ENCODE results near the gene CALM1. TPM values are rescaled to one million over a fixed set of nuclear protein-coding genes. Genes with fewer than 3 reads are reported as not detected.
A peak's percentile ranks its signal among the peaks of the same experiment; 100 is the strongest.

The CALM1 gene
- total RNA-seq, 2 experiments from 2014 or later = 960 to 975 TPM

DNA sequence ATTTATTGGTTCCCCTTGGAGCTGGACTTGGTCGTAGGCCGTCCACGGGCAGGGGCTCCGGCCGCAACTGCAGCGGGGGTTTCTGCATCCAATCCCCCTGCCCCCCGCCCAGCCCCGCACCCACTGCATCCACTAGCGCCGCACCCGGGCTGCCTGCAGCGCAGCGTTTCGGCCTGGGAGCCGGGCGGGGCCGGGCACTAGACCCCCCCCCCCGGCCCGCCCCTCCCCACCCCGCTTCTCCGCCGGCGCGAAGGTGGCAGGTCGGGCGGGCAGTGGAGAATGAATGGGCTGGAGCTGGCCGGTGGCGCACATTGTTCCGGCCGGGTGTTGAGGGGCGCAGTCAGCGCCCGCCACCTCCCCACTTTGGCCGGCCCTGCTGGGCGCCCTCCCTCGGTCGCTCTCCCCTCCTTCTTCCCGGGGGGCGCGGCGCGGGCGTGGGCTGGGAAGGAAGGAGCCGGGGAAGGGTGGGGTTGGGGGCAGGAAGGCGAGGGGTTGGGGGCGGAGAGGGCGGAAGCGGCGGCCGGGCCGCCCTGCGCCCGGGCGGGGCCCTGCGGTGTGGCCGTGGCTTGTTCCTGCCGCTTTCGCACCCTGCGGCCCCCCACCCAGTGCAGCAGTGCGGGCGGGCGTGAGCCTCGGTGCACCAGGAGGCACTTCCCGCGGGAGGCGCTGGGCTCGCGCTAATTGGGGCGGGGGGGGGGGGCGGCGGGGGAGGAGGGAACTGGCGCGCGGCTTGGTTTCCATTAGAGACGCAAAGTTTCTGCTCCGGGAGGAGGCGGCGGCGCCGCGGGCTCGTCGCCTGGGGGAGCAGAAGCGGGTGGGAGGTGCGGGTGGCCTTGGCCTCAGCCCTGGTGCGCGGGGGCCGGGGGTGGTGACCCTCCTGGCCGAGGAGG, 841 bp downstream of the CALM1 start:
- Mint-ChIP-seq H3K9me3 (no peaks in the 10 kb centered on the region), H3K4me1 (ENCODE audit: low read depth) (peaks cover 54% of the 10 kb centered on the region), H3K36me3 (ENCODE audit: low read depth) (peaks cover 59% of the 10 kb centered on the region), H3K4me3 (peak overlapping the region; percentile 100), H3K27me3 (peaks cover 9% of the 10 kb centered on the region), H3K27ac (peak overlapping the region; percentile 100)
- peak; percentile 40 to 91 (median 63) for DNase-seq
- intact Hi-C loops (cut with DNase I, micrococcal nuclease) = loop anchor here (5.0 to 10.0 kb wide), 4 partner anchors 65 to 1467 kb away; partner anchors contain the start of genes NRDE2 (in 2 of the 2), EFCAB11 (in 1 of the 2) and TC2N (in 1 of the 2)
- Histone ChIP-seq H3K9me3 (ENCODE audit: control insufficient read depth in 1 of 2, insufficient read depth in 1 of 2, low read length in 2 of 2) (no peaks in the 10 kb centered on the region), H3K27me3 (ENCODE audit: control insufficient read depth in 1 of 2, insufficient read depth in 2 of 2, low read length in 2 of 2) (no peaks in the 10 kb centered on the region), H3K27ac (ENCODE audit: low read depth in 1 of 2, low read length in 2 of 2) (peak overlapping the region in 1 of 2 donors; percentile 88), H3K36me3 (ENCODE audit: insufficient read depth, low read length) (peaks cover 30% of the 10 kb centered on the region), H3K4me1 (ENCODE audit: insufficient read depth, low read length) (peaks cover 44% of the 10 kb centered on the region), H3K4me3 (ENCODE audit: low read length) (peak overlapping the region; percentile 62)
- ChIA-PET CTCF (interaction anchor here (1.5 to 1.9 kb wide), 2 partner anchors 15 to 29 kb away, joined by 5 to 7 read pairs; no protein-coding TSS in a partner anchor), POLR2A (interaction anchor here (0.6 to 3.6 kb wide), 14 partner anchors 9 to 1112 kb away, joined by 3 to 423 read pairs (median 4); partner anchors contain the start of genes NRDE2, PPP4R3A and PSMC1)
- TF ChIP-seq CTCF (IDR thresholded peaks at IDR 0.05) = no peak
- ATAC-seq (ENCODE audit: poor library complexity) = peak; percentile 35

DNA sequence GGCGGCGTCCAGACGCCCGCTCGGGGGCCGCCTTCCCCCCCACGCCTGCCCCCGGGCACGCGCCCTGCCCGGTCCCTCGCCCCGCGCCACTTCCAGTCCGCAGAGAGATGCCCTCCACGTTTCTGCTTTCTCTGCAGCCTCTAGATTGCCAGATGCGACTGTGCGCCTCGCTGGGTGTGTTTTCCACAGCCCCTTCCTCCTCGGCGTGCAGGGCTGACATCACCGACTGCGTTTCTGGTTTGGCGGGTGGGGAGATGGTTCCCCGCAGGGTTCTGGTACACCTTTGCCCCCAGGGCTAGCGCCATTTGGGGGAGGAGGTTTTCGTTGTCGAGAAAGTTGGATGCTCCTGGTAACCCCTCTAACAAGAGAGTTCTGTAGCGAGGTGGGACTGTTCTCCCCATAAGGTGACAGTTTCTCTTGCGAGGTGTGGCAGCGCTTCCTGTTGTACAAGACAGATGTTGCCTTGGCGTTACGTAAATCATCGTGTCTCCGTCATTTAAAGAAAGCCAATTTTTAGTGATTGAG, 1.5 kb downstream of the CALM1 start:
- peaks cover 61% of the 10 kb centered on the region for H3K4me1 Mint-ChIP-seq (ENCODE audit: low read depth)
- peaks cover 50% of the 10 kb centered on the region for H3K4me1 ChIP-seq (ENCODE audit: insufficient read depth, low read length)
- peaks cover 66% of the 10 kb centered on the region for H3K36me3 Mint-ChIP-seq (ENCODE audit: low read depth)

More for the DNA sequence above, 1.5 kb downstream of the CALM1 start:
- peak overlapping the region; percentile 62 for H3K4me3 ChIP-seq (ENCODE audit: low read length)
- DNase-seq = peak; percentile 34 to 86 (median 59)
- TF ChIP-seq CTCF (IDR thresholded peaks at IDR 0.05) = no peak
- peak; percentile 41 for ATAC-seq (ENCODE audit: poor library complexity)
- intact Hi-C loops (cut with DNase I, micrococcal nuclease) = loop anchor here (5.0 to 10.0 kb wide), 4 partner anchors 66 to 1466 kb away; partner anchors contain the start of genes NRDE2 (in 2 of the 2), EFCAB11 (in 1 of the 2) and TC2N (in 1 of the 2)
- peak overlapping the region; percentile 100 for H3K4me3 Mint-ChIP-seq
- H3K9me3 Mint-ChIP-seq = no peaks in the 10 kb centered on the region
- peaks cover 9% of the 10 kb centered on the region for H3K27me3 Mint-ChIP-seq
- POLR2A ChIA-PET = interaction anchor here (2.5 to 11.9 kb wide), 2 partner anchors 10 to 15 kb away, joined by 29 to 340 read pairs; no protein-coding TSS in a partner anchor
- H3K27me3 ChIP-seq (ENCODE audit: control insufficient read depth in 1 of 2, insufficient read depth in 2 of 2, low read length in 2 of 2) = no peaks in the 10 kb centered on the region
- H3K27ac ChIP-seq (ENCODE audit: low read depth in 1 of 2, low read length in 2 of 2) = peak overlapping the region; percentile 86 to 88
- H3K9me3 ChIP-seq (ENCODE audit: control insufficient read depth in 1 of 2, insufficient read depth in 1 of 2, low read length in 2 of 2) = no peaks in the 10 kb centered on the region
- H3K27ac Mint-ChIP-seq = peak overlapping the region; percentile 100
- CTCF ChIA-PET = interaction anchor here (2.7 to 4.8 kb wide), 2 partner anchors 16 to 30 kb away, joined by 32 to 66 read pairs; no protein-coding TSS in a partner anchor
- peaks cover 37% of the 10 kb centered on the region for H3K36me3 ChIP-seq (ENCODE audit: insufficient read depth, low read length)
